ENCODE results near the gene NTMT1. TPM values are rescaled to one million over a fixed set of nuclear protein-coding genes. Genes with fewer than 3 reads are reported as not detected.

Gene NTMT1
- total RNA-seq, 2 experiments from 2014 or later: 78.8 to 79.4 TPM

DNA sequence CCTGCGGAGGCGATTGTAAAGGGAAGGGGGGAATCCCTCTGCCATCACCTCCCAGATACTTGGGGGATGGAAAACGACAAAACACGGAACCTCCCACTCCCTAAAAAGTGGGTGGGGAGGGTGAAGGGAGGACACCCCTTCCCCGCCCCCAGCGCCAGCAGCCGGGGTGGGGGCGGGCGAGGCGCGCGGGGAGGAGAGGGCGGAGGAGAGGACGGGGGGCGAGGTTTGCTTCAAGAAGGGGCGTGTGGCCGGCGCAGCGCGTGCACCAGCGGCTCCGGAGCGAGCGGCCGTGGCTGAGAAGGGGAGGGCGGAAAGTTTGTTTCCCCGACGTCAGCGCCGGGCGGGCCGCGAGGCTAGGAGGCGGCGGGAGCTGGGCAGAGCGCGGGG, 39.4 kb downstream of the NTMT1 start, which contains the start of gene PRRX2:
PRRX2 (plus strand) TSS at position 259 of the 387 bp plus-strand sequence. CDS start 221 bp downstream, outside the sequence.
- DNase-seq: peak; percentile 72
- H3K27ac Mint-ChIP-seq: no peak within 1 kb of the TSS

DNA sequence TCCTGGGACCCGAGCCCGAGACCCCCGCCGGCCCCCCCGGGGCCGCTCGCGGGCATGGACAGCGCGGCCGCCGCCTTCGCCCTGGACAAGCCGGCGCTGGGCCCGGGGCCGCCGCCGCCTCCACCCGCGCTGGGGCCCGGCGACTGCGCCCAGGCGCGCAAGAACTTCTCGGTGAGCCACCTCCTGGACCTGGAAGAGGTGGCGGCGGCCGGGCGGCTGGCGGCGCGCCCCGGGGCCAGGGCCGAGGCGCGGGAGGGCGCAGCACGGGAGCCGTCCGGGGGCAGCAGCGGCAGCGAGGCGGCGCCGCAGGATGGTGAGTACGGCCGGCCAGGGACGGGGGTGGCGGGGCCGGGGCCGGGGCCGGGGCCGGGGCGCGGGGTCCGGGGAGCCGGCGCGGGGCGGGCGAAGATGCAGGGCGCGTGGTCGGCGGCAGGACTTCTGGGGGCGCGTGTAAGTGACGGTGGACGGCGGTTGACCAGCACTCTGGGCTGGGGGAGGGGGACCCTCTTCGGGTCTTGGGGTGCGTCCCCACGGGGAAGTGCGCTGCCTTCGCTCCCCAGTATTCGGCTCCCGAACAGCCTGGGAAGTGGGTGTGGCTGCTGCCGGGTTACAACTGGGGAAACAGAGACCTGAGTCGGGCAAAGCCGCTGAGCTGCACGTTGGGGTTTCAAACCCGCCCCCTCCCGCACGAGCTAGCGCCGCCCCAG, 40.0 kb downstream of the NTMT1 start:
- no peaks in the 10 kb centered on the region for H3K4me1 Mint-ChIP-seq
- no peak overlapping the region for H3K27ac Mint-ChIP-seq
- no peaks in the 10 kb centered on the region for H3K9me3 Mint-ChIP-seq
- H3K36me3 Mint-ChIP-seq: no peaks in the 10 kb centered on the region
- peaks cover 34% of the 10 kb centered on the region for H3K27me3 Mint-ChIP-seq
- peak overlapping the region; percentile 43 for H3K4me3 Mint-ChIP-seq
- no peak for DNase-seq

More for the DNA sequence above, 39.4 kb downstream of the NTMT1 start, which contains the start of gene PRRX2:
- H3K27me3 Mint-ChIP-seq: peaks cover 34% of the 10 kb centered on the region
- H3K4me3 Mint-ChIP-seq: peak within 1 kb of the TSS; percentile 63
- H3K9me3 Mint-ChIP-seq: no peaks in the 10 kb centered on the region
- H3K4me1 Mint-ChIP-seq: no peaks in the 10 kb centered on the region
- no peaks in the 10 kb centered on the region for H3K36me3 Mint-ChIP-seq

DNA sequence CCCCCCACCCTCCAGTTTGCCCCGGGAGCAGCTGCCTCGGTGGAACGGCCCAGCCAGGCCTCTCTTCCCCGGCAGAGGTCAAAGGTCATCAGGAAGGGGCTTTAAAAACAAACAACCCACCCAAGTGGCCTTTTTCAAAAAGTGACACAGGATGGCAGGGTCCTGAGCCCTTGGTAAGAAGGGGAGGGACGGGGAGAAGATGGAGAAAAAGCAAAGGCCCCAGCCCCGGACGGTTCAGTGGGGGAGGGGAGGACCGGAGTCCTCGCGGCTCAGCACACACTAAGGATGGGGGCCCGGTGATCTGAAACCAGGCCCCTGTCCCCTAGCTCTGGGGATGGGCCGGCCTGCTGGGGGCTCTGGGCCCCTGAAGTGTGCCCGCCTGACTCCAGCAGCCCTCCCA, 40.6 kb downstream of the NTMT1 start:
- DNase-seq: no peak
- Mint-ChIP-seq H3K27me3 (peaks cover 34% of the 10 kb centered on the region), H3K4me3 (no peak overlapping the region)

DNA sequence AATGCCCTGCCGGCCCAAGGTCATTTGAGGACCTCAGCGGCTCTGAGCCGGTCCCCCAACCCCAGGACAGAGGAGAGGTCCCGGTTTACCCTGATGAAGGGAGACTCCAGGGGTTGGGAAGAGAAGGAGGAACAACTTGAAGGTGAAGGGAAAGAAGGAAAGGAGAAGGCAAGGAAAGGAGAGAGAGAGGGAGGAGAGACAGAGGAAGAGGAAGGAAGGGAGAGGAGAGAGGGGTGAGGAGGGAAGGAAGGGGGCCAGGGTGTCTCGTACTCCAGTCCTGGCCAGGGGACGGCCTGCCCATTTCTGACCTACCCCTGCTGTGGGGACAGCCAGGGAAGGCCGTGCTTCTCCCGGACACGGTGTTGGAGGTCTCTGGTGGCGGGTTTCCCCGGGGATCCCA, 41.4 kb downstream of the NTMT1 start:
- Mint-ChIP-seq H3K4me3 (no peak overlapping the region), H3K27ac (no peak overlapping the region)
- no peak for DNase-seq

More for the DNA sequence above, 40.6 kb downstream of the NTMT1 start:
- Mint-ChIP-seq H3K27ac (no peak overlapping the region), H3K9me3 (no peaks in the 10 kb centered on the region), H3K36me3 (no peaks in the 10 kb centered on the region), H3K4me1 (no peaks in the 10 kb centered on the region)

DNA sequence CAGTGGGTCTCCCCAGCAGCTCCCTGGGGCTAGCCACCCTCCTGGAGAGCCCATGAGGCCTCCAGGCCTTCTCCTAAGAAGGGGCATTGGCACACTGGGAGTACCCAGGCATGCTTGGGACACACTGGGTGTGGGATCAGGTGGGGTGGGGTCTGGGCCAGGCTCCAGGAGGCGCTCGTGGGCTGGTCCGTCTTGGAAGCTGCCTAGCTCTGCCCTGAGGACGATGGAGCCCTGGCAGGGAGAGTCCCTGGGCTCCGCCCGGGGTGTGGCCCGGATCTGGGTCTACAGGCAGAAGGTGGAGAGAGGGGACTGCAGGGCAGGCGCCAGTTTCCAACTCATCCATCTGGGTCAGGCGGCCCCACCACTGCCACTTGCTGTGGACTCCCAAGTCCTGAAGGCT, 41.9 kb downstream of the NTMT1 start:
- no peak for DNase-seq
- H3K27ac Mint-ChIP-seq: no peak overlapping the region
- no peaks in the 10 kb centered on the region for H3K36me3 Mint-ChIP-seq

More for the DNA sequence above, 41.4 kb downstream of the NTMT1 start:
- Mint-ChIP-seq H3K4me1 (no peaks in the 10 kb centered on the region), H3K9me3 (no peaks in the 10 kb centered on the region), H3K36me3 (no peaks in the 10 kb centered on the region), H3K27me3 (peaks cover 34% of the 10 kb centered on the region)

DNA sequence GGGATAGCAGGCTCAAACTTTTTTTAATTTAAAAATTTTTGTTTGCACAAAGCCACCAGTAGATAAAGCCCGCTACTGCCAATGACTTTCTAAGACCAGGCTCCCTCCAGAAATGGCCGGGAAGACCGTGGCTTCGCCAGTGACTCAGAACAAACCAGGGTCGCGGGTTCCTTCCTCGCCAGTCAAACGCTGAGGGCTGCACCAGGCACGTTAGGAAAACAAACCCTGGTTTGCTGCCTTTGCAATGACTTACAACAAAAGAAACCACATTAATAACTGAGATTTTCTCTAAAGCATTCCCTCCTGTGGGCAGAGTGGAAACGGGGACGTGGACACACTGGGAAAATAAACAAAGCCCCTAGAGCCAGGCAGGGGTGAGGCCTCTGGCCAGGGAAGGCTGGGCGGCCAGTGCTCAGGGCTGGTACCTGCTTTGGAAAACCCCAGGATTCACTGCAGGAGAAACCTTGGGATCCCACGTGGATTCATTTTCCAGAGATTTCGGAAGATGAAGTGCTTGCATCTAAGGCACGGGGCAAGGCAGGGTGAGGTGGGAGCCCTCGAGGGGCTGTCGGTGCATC, 43.3 kb downstream of the NTMT1 start:
- Mint-ChIP-seq H3K27ac (no peak overlapping the region), H3K9me3 (no peaks in the 10 kb centered on the region), H3K4me3 (no peak overlapping the region), H3K36me3 (no peaks in the 10 kb centered on the region), H3K27me3 (peaks cover 34% of the 10 kb centered on the region), H3K4me1 (no peaks in the 10 kb centered on the region)
- no peak for DNase-seq

More for the DNA sequence above, 41.9 kb downstream of the NTMT1 start:
- Mint-ChIP-seq H3K9me3 (no peaks in the 10 kb centered on the region), H3K4me3 (no peak overlapping the region), H3K4me1 (no peaks in the 10 kb centered on the region), H3K27me3 (peaks cover 34% of the 10 kb centered on the region)

DNA sequence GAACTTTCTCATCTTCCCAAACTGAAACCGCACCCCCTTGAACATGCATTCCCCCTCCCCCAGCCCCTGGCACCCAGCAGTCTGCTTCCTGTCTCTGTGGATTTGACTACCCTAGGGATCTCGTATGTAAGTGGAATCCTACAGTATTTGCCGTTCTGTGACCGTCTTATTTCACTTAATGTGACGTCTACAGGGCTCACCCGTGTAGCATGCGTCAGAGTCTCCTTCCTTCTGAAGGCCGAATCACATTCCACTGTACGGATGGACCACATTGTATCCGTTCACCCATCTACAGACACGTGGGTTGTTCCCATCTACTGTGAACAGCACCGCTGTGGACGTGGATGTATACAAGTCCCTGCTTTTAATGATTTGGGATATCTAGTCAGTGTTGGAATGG, 44.0 kb downstream of the NTMT1 start:
- H3K4me3 Mint-ChIP-seq: no peak overlapping the region
- no peaks in the 10 kb centered on the region for H3K4me1 Mint-ChIP-seq
- no peak overlapping the region for H3K27ac Mint-ChIP-seq
- no peaks in the 10 kb centered on the region for H3K36me3 Mint-ChIP-seq
- peaks cover 26% of the 10 kb centered on the region for H3K27me3 Mint-ChIP-seq
- no peak for DNase-seq
- no peaks in the 10 kb centered on the region for H3K9me3 Mint-ChIP-seq

DNA sequence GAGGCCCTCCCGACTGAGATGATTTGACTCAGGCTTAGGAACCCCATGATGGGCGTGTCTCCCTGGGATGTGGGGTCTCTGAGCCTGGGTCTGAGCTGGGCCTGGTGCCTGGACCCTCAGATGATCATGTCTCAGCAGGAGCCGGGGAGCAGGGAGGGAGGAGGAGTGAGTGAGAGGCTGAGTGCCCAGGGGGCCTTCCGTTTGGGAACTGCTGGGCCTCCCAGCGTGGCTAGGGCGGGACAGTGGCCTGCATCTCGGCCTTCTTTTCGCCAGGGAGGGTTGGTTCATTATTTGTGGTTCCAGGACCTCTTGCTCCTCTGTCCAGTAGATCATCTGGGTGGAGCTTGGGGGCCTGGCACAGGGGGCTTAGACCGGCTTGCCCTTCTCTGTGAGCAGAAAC, 45.1 kb downstream of the NTMT1 start:
- H3K4me1 Mint-ChIP-seq: no peaks in the 10 kb centered on the region
- no peak overlapping the region for H3K27ac Mint-ChIP-seq
- no peak overlapping the region for H3K4me3 Mint-ChIP-seq
- H3K27me3 Mint-ChIP-seq: peaks cover 22% of the 10 kb centered on the region
- no peaks in the 10 kb centered on the region for H3K9me3 Mint-ChIP-seq
- DNase-seq: no peak
- H3K36me3 Mint-ChIP-seq: no peaks in the 10 kb centered on the region

DNA sequence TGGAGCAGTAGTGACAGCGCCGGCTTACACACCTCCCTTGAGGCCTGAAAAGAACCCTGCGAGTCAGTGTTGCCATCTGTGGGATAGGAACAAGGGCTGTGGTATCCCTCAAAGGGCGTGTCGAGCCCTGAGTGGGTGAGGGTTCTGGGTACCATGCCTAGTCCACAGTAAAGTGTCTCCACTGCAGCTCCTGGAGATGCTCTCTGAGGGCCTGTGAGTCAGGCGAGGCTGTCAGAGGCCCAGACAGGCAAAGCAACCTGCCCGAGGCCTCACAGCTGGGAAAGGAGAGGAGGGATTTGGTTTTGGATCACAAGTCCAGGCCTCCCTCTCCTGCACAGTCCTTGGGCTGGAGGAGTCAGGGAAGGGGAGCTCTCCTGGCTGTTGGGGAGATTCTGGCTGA, 45.6 kb downstream of the NTMT1 start:
- peak; percentile 31 for DNase-seq
- Mint-ChIP-seq H3K4me3 (no peak overlapping the region), H3K36me3 (no peaks in the 10 kb centered on the region), H3K27me3 (peaks cover 26% of the 10 kb centered on the region), H3K27ac (no peak overlapping the region), H3K4me1 (no peaks in the 10 kb centered on the region), H3K9me3 (no peaks in the 10 kb centered on the region)

DNA sequence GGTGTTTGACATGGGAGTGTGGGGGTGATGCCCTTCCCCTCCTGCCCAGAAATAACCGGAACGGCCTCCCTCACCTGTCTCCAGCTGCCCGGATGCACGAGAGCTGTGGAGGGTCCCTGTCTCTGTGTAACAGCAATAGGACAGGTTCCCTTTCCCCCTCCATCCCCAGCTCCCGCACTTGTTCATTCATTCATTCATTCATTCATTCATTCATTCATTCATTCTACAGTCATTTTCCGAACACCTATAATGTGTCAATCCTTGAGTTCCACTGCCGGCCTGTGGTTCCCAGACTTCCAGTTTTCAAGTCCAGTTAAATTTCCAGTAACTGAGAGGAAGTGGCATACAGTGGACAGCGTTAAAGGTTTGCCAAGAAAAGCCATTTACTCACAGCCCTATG, 46.7 kb downstream of the NTMT1 start:
- H3K27ac Mint-ChIP-seq: no peak overlapping the region
- no peaks in the 10 kb centered on the region for H3K9me3 Mint-ChIP-seq
- no peaks in the 10 kb centered on the region for H3K4me1 Mint-ChIP-seq
- no peaks in the 10 kb centered on the region for H3K36me3 Mint-ChIP-seq
- no peak for DNase-seq
- H3K4me3 Mint-ChIP-seq: no peak overlapping the region
- H3K27me3 Mint-ChIP-seq: peaks cover 18% of the 10 kb centered on the region

DNA sequence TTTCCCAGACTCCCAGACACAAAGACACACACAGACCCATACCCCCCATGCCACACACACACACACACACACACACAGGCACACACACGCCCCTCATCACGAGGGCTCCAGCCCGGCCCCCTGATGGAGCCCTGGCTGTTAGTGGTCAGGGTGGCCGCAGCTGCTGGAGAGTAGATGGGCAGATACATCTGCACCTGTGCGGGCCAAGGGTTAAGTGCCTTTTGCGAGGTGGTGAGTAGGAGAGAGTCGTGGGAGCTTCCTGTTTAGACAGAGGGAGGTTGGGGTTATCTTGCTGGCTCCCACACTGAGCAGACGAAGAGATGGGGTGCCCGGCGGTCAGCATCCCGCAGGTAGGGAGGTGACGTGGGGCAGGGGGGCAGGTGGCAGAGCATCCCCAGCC, 47.6 kb downstream of the NTMT1 start:
- H3K4me1 Mint-ChIP-seq: no peaks in the 10 kb centered on the region
- H3K4me3 Mint-ChIP-seq: no peak overlapping the region
- H3K27me3 Mint-ChIP-seq: peaks cover 21% of the 10 kb centered on the region
- no peaks in the 10 kb centered on the region for H3K9me3 Mint-ChIP-seq
- no peak overlapping the region for H3K27ac Mint-ChIP-seq
- no peak for DNase-seq
- H3K36me3 Mint-ChIP-seq: no peaks in the 10 kb centered on the region

DNA sequence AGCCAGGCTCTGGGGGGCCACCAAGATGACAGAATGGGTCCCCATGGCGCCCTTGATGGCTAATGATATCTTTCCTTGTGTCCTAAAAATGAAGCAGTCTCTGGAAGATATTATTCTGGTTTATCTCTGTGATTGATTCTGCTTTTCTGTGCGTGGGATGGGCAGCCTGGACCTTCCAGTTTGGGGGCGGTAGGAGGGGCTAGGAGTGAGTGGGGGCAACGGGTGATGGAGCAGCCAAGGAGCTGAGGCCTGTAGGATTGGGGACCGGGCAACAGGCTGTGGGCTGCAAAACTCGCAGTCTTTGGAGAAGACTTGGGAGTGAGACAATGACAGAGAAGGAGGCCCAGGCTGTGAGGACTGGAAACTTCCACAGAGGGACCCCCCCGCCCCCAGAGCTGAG, 48.3 kb downstream of the NTMT1 start:
- no peak for DNase-seq
- H3K27me3 Mint-ChIP-seq: peaks cover 21% of the 10 kb centered on the region
- no peaks in the 10 kb centered on the region for H3K36me3 Mint-ChIP-seq
- H3K4me1 Mint-ChIP-seq: no peaks in the 10 kb centered on the region
- no peak overlapping the region for H3K27ac Mint-ChIP-seq
- H3K9me3 Mint-ChIP-seq: no peaks in the 10 kb centered on the region
- no peak overlapping the region for H3K4me3 Mint-ChIP-seq

DNA sequence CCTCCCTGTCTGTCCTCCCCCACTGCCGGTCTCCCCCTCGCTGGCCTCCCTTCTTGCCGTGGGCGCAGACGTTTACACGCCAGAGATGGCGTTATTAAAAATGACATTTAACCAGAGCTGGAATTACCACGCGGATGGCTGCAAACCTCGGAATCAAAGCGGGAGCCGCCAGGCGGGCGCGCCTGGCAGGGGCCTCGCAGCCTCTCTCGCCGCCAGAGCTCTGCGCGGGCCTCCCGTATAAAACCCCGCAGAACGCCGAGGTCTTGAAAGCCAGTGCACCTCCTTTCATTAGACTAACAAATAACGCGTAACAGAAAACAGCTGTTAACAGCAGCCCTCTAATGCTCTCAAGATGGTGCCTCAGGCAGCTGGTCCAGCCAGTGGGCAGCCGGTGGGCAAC, 49.7 kb downstream of the NTMT1 start:
- no peak for DNase-seq
- no peaks in the 10 kb centered on the region for H3K9me3 Mint-ChIP-seq
- no peak overlapping the region for H3K27ac Mint-ChIP-seq
- no peaks in the 10 kb centered on the region for H3K4me1 Mint-ChIP-seq
- H3K27me3 Mint-ChIP-seq: peaks cover 12% of the 10 kb centered on the region
- no peak overlapping the region for H3K4me3 Mint-ChIP-seq
- H3K36me3 Mint-ChIP-seq: no peaks in the 10 kb centered on the region

DNA sequence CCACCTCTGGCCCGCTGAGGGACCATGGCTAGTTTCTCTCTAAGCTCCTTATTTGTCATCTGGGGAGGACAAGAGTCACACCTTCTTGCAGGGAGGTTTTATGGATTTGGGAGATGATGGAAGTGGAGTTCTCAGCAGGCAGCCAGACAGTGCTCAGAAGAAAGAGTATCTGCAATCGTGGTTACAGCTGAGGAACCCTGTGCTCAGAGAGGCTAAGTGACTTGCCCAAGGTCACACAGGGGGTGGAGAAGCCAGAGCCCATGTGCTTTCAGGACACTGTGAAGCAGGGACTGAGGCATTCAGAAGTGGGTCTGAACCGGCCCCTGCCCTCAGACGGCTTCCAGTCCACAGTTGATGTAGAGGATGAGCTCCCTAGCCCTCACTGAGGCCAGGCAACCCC, 50.3 kb downstream of the NTMT1 start:
- peak overlapping the region; percentile 2 for H3K27ac Mint-ChIP-seq
- H3K36me3 Mint-ChIP-seq: no peaks in the 10 kb centered on the region
- DNase-seq: no peak
- H3K27me3 Mint-ChIP-seq: peaks cover 16% of the 10 kb centered on the region
- no peak overlapping the region for H3K4me3 Mint-ChIP-seq
- H3K4me1 Mint-ChIP-seq: no peaks in the 10 kb centered on the region
- H3K9me3 Mint-ChIP-seq: no peaks in the 10 kb centered on the region

DNA sequence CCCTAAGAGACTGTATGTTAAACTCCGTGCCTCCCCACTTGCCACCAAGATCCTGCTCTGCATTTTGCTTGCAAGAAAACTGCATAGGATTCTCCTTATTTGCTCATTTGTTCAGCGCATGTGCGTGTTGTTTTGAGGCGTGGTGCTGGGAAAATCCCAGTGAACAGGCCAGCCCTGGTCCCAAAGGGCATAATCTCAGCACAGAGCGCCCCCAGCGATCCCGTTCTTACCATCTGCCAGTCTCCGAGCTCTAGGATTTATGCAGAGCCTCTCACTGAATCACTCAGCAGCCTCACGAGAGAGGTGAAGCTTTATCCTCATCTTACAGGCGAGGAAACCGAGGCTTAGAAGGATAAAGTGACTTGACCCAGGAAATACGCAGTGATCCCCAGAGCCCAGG, 51.0 kb downstream of the NTMT1 start:
- no peak for DNase-seq
- Mint-ChIP-seq H3K9me3 (no peaks in the 10 kb centered on the region), H3K27me3 (peaks cover 17% of the 10 kb centered on the region), H3K4me1 (no peaks in the 10 kb centered on the region), H3K36me3 (no peaks in the 10 kb centered on the region), H3K27ac (no peak overlapping the region), H3K4me3 (no peak overlapping the region)

DNA sequence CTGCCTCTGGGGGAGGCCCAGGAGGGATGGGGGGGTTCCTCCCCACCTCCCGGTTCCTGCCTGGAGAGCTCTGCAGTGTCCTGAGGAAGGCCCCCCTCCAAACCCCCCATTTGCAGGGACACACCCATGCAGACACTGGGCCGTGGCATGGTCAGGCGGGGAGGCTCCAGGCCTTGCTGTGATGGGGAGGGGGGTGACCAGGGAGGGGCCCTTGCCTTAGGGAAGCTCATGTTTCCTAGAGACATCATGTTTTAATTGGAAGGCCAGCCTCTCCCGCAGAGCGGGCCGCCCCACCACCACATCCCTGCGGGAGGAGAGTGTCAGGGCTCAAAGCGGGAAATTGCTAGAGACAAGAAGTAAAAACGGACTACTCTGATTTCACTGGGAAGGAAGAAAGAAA, 51.5 kb downstream of the NTMT1 start:
- Mint-ChIP-seq H3K4me3 (no peak overlapping the region), H3K9me3 (no peaks in the 10 kb centered on the region), H3K36me3 (no peaks in the 10 kb centered on the region), H3K4me1 (no peaks in the 10 kb centered on the region), H3K27ac (no peak overlapping the region), H3K27me3 (peaks cover 17% of the 10 kb centered on the region)
- DNase-seq: no peak
